Measurements from ENCODE around the gene SRGAP3. TPM values are rescaled to one million over a fixed set of nuclear protein-coding genes. Genes with fewer than 3 reads are reported as not detected.

The SRGAP3 gene
- total and polyA plus RNA-seq, 2 experiments from 2014 or later, result 7.4 to 8.3 TPM

DNA sequence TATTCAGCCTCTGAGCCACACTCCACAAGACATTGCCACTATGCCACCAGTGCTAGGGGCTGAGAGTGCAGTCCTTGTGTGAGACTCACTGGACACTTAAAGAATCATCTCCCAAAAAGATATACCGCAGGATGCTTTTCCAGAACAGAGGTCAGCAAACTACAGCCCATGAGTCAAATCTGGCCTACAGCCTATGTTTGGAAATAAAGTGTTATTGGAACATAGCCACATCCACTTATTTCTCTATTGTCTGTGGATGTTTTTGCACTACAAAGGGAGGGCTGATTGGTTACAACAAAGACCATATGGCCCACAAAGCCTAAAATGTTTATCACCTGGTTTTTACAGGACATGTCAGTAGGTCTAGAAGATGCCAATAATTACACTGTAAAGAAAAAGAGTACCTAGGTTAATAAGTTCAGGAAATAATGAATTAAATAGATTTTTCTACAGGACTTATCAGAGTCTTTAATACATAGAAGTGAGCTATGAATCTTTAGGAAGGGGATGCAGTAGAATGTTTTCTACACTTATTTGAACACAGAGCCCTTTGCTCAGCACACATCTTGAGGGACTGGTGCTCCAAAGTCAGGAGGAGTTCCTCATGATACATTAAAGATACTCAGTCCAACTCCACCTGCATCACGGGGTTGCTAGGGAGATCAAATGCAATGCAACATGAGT, 26.3 kb downstream of the SRGAP3 start:
- TF ChIP-seq EZH2 (IDR thresholded peaks at IDR 0.05; ENCODE audit: borderline replicate concordance) (no peak), EZH2phosphoT487 (IDR thresholded peaks at IDR 0.05; ENCODE audit: low read depth, severe bottlenecking, unreplicated experiment) (no peak)
- TF ChIP-seq, protein P1, sequence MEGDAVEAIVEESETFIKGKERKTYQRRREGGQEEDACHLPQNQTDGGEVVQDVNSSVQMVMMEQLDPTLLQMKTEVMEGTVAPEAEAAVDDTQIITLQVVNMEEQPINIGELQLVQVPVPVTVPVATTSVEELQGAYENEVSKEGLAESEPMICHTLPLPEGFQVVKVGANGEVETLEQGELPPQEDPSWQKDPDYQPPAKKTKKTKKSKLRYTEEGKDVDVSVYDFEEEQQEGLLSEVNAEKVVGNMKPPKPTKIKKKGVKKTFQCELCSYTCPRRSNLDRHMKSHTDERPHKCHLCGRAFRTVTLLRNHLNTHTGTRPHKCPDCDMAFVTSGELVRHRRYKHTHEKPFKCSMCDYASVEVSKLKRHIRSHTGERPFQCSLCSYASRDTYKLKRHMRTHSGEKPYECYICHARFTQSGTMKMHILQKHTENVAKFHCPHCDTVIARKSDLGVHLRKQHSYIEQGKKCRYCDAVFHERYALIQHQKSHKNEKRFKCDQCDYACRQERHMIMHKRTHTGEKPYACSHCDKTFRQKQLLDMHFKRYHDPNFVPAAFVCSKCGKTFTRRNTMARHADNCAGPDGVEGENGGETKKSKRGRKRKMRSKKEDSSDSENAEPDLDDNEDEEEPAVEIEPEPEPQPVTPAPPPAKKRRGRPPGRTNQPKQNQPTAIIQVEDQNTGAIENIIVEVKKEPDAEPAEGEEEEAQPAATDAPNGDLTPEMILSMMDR (IDR thresholded peaks at IDR 0.05; ENCODE audit: poor library complexity), result no peak
- Histone ChIP-seq H3K27ac (no peak overlapping the region), H3K9me3 (ENCODE audit: low read depth) (no peaks in the 10 kb centered on the region), H3K27me3 (no peaks in the 10 kb centered on the region), H4K20me1 (ENCODE audit: insufficient read depth, poor library complexity, severe bottlenecking) (no peaks in the 10 kb centered on the region), H3K4me2 (no peak overlapping the region), H3K36me3 (replicated peaks; ENCODE audit: insufficient read depth, low read depth) (no peaks in the 10 kb centered on the region), H2AFZ (no peak overlapping the region), H3K79me2 (no peaks in the 10 kb centered on the region), H3K4me1 (ENCODE audit: insufficient read depth) (peaks cover 9% of the 10 kb centered on the region), H3K9me2 (replicated peaks; ENCODE audit: insufficient read depth) (no peaks in the 10 kb centered on the region), H3K4me3 (no peak overlapping the region)
- WGBS (ENCODE audit: low lambda C conversion rate, missing lambda C conversion rate), result 96% methylated on average over 2 of the region's 2 CpGs
- DNase-seq (ENCODE audit: low spot score), result no peak

DNA sequence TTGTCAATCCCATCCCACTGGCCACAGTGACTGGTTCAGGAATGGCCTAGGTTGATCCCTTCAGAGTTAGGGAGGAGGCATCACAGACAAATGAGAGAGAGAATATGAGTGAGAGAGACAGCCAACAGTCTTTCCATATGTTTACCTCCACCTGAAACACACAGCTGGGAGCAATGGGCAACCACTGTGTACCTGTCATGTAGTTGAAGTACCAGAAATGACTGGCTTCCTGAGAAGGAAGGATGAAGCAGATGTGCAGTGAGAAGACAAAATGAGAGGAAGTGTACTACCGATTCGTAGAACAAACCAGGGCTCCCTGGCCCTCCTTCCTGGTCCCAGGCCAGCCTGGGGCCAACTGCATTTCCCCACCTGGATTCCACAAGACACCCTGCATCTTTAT, 27.4 kb downstream of the SRGAP3 start:
- Histone ChIP-seq H3K27ac (no peak overlapping the region), H3K4me1 (ENCODE audit: insufficient read depth) (peaks cover 9% of the 10 kb centered on the region), H3K9me3 (ENCODE audit: low read depth) (no peaks in the 10 kb centered on the region), H2AFZ (no peak overlapping the region), H3K4me3 (no peak overlapping the region), H4K20me1 (ENCODE audit: insufficient read depth, poor library complexity, severe bottlenecking) (no peaks in the 10 kb centered on the region), H3K79me2 (no peaks in the 10 kb centered on the region), H3K9me2 (replicated peaks; ENCODE audit: insufficient read depth) (no peaks in the 10 kb centered on the region), H3K4me2 (no peak overlapping the region), H3K36me3 (replicated peaks; ENCODE audit: insufficient read depth, low read depth) (no peaks in the 10 kb centered on the region), H3K27me3 (no peaks in the 10 kb centered on the region)
- WGBS (ENCODE audit: low lambda C conversion rate, missing lambda C conversion rate), result 88% methylated on average over 2 of the region's 2 CpGs
- TF ChIP-seq, protein P1 (IDR thresholded peaks at IDR 0.05; ENCODE audit: poor library complexity), result no peak
- TF ChIP-seq EZH2phosphoT487 (IDR thresholded peaks at IDR 0.05; ENCODE audit: low read depth, severe bottlenecking, unreplicated experiment) (no peak), EZH2 (IDR thresholded peaks at IDR 0.05; ENCODE audit: borderline replicate concordance) (no peak)
- no peak for DNase-seq (ENCODE audit: low spot score)

DNA sequence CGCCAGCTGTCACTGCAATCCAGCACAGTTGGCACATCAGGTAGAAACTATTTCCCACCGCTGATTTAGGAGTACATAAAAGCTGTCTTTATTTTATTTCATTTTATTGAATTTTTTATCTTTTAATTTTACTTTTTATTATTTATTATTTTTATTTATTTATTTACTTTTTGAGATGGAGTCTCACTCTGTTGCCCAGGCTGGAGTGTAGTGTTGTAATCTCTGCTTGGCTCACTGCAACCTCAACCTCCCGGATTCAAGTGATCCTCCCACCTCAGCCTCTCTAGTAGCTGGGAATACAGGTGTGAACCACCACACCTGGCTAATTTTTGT, 31.0 kb downstream of the SRGAP3 start:
- H2AFZ ChIP-seq, result no peak overlapping the region
- no peak overlapping the region for H3K27ac ChIP-seq
- TF ChIP-seq EZH2phosphoT487 (IDR thresholded peaks at IDR 0.05; ENCODE audit: low read depth, severe bottlenecking, unreplicated experiment) (no peak), EZH2 (IDR thresholded peaks at IDR 0.05; ENCODE audit: borderline replicate concordance) (no peak)
- TF ChIP-seq, protein P1 (IDR thresholded peaks at IDR 0.05; ENCODE audit: poor library complexity), result no peak

More for the DNA sequence above, 31.0 kb downstream of the SRGAP3 start:
- 98% methylated on average over 3 of the region's 3 CpGs for WGBS (ENCODE audit: low lambda C conversion rate, missing lambda C conversion rate)
- no peaks in the 10 kb centered on the region for H3K27me3 ChIP-seq
- DNase-seq (ENCODE audit: low spot score), result no peak
- H3K36me3 ChIP-seq (replicated peaks; ENCODE audit: insufficient read depth, low read depth), result no peaks in the 10 kb centered on the region
- H3K4me2 ChIP-seq, result no peak overlapping the region
- no peaks in the 10 kb centered on the region for H3K79me2 ChIP-seq
- no peaks in the 10 kb centered on the region for H3K9me3 ChIP-seq (ENCODE audit: low read depth)
- H3K4me3 ChIP-seq, result no peak overlapping the region
- H4K20me1 ChIP-seq (ENCODE audit: insufficient read depth, poor library complexity, severe bottlenecking), result no peaks in the 10 kb centered on the region
- H3K4me1 ChIP-seq (ENCODE audit: insufficient read depth), result no peaks in the 10 kb centered on the region
- H3K9me2 ChIP-seq (replicated peaks; ENCODE audit: insufficient read depth), result no peaks in the 10 kb centered on the region

Data from hepatocyte (in vitro differentiated cells).